K562 (cell line): ENCODE measurements around the gene PLPP1. TPM values are rescaled to one million over a fixed set of nuclear protein-coding genes. Genes with fewer than 3 reads are reported as not detected.

Experiments used
- ATAC-seq: fragments of 200-7000 bp; cut with Tn5 transposase; 3 replicates; pipeline ENCODE4 v1.9.1; 2020; ENCODE audit warnings: moderate library complexity
- BruUV-seq: library from RNA; stranded (reverse); fragments of 400-500 nt; replicated peaks from 2 replicates; lab custom pipeline; 2021; lab: Mats Ljungman, UMichigan
- CTCF ChIA-PET: fragments of 300-600 bp; formaldehyde crosslinking; extraction: SDS; loops from one replicate; lab custom pipeline; 2021; ENCODE audit warnings: low intra/inter-chr PET ratio; lab: Yijun Ruan, JAX
- POLR2A ChIA-PET: fragments of 300-600, 350-650 bp; sonication (Branson Sonifier 250); formaldehyde crosslinking; extraction: SDS; loops from one replicate; lab custom pipeline; 2021; ENCODE audit warnings: antibody characterized with exemption, inconsistent platforms; lab: Yijun Ruan, JAX
- DNase-seq, 4 experiments: peaks; one replicate each; pipeline versions ENCODE4 v3.0.0 to v3.0.0-alpha.2; 2011 to 2018; ENCODE audit warnings: low spot score in 3 of 4, mixed read lengths in 3 of 4; ENCODE audit errors: extremely low read depth in 1 of 4
- FAIRE-seq: peaks from 2 replicates; lab custom pipeline; 2011; peaks lifted over from hg19 to GRCh38; lab: Jason Lieb, UNC
- H2AFZ ChIP-seq: 2 replicates; pipeline ENCODE4 v1.6.0; 2011; ENCODE audit warnings: low read depth, low read length, control low read depth, inconsistent platforms
- H3K27ac ChIP-seq: fragments of 200-600 bp; 3 replicates; pipeline ENCODE4 v1.8.0; 2011; ENCODE audit warnings: low read depth, mild to moderate bottlenecking, control low read depth, inconsistent platforms, low read length, moderate library complexity, mixed read lengths; ENCODE audit errors: extremely low read depth
- H3K27me3 ChIP-seq, 2 experiments: fragments of 300-600 bp in 1 of 2; 2 replicates in 1 of 2; 3 replicates in 1 of 2; pipeline versions ENCODE4 v1.6.0 to v1.8.0; 2011; ENCODE audit warnings: inconsistent platforms in 2 of 2, low read length in 2 of 2, mild to moderate bottlenecking in 1 of 2, mixed read lengths in 1 of 2, moderate library complexity in 1 of 2; ENCODE audit not compliant: control insufficient read depth in 2 of 2, insufficient read depth in 2 of 2
- H3K36me3 ChIP-seq: fragments of 300-600 bp; 3 replicates; pipeline ENCODE4 v1.8.0; 2011; ENCODE audit warnings: mild to moderate bottlenecking, low read length, inconsistent platforms; ENCODE audit not compliant: control insufficient read depth, insufficient read depth
- H3K4me1 ChIP-seq, 2 experiments: fragments of 200-600 bp in 1 of 2; replicated peaks in 1 of 2; 2 replicates in 1 of 2; 3 replicates in 1 of 2; pipeline versions ENCODE4 v1.5.1 to v1.8.0; 2011; ENCODE audit warnings: inconsistent platforms in 2 of 2, low read length in 2 of 2, mild to moderate bottlenecking in 1 of 2, mixed read lengths in 1 of 2, moderate library complexity in 1 of 2; ENCODE audit not compliant: control insufficient read depth in 2 of 2, insufficient read depth in 2 of 2
- H3K4me2 ChIP-seq: 2 replicates; pipeline ENCODE4 v1.6.1; 2011; ENCODE audit warnings: low read length, control low read depth, inconsistent platforms, mixed read lengths; ENCODE audit not compliant: insufficient read depth
- H3K4me3 ChIP-seq: fragments of 200-600 bp; sonication (generic), shearing (Covaris generic); 2 replicates; pipeline ENCODE4 v1.5.1; 2016; ENCODE audit warnings: control low read depth, inconsistent platforms
- H3K79me2 ChIP-seq: fragments of 200-600 bp; 3 replicates; pipeline ENCODE4 v1.8.0; 2011; ENCODE audit warnings: low read length, inconsistent platforms; ENCODE audit not compliant: control insufficient read depth, insufficient read depth
- H3K9ac ChIP-seq, 2 experiments: 2 replicates each; pipeline versions ENCODE4 v1.6.0 to v1.6.1; 2011; ENCODE audit warnings: low read depth in 2 of 2, low read length in 2 of 2, control low read depth in 1 of 2, inconsistent platforms in 1 of 2, mild to moderate bottlenecking in 1 of 2, mixed read lengths in 1 of 2; ENCODE audit not compliant: insufficient read depth in 1 of 2
- H3K9me1 ChIP-seq: one replicate; pipeline ENCODE4 v1.6.0; 2011; ENCODE audit warnings: inconsistent platforms, mild to moderate bottlenecking, low read length, moderate library complexity; ENCODE audit not compliant: control insufficient read depth, insufficient read depth
- H3K9me3 ChIP-seq: replicated peaks from 2 replicates; pipeline ENCODE4 v1.5.1; 2011; ENCODE audit warnings: low read depth, low read length, inconsistent platforms; ENCODE audit not compliant: control insufficient read depth, insufficient read depth
- H4K20me1 ChIP-seq: replicated peaks from 2 replicates; pipeline ENCODE4 v1.6.1; 2011; ENCODE audit warnings: low read length, inconsistent platforms, mixed read lengths; ENCODE audit not compliant: control insufficient read depth, insufficient read depth
- BCOR ChIP-seq: fragments of 450-650 bp; IDR thresholded peaks from 2 replicates; pipeline ENCODE4 v1.6.1; 2016
- CBX3 ChIP-seq, 2 experiments: IDR thresholded peaks; 1 replicate in 1 of 2; 2 replicates in 1 of 2; pipeline ENCODE4 v1.6.1; 2012; ENCODE audit warnings: inconsistent platforms in 2 of 2, low read length in 2 of 2, borderline replicate concordance in 1 of 2, control low read depth in 1 of 2
- HOMEZ ChIP-seq: fragments of 250-450 bp; sonication (Bioruptor Pico); IDR thresholded peaks from 2 replicates; pipeline ENCODE4 v1.4.0; 2020; ENCODE audit warnings: mild to moderate bottlenecking, moderate library complexity
- ILK ChIP-seq: fragments of 450-650 bp; IDR thresholded peaks from 2 replicates; pipeline ENCODE4 v1.6.1; 2016; ENCODE audit warnings: missing genetic modification characterization, low read depth, mild to moderate bottlenecking, missing compliant biosample characterization, moderate library complexity, borderline replicate concordance
- MBD2 ChIP-seq: sonication (generic); IDR thresholded peaks from 2 replicates; pipeline ENCODE4 v1.6.1; 2016; ENCODE audit warnings: low read depth, borderline replicate concordance
- POLR2AphosphoS5 ChIP-seq: IDR thresholded peaks from 2 replicates; pipeline ENCODE4 v1.6.1; 2011; ENCODE audit warnings: mild to moderate bottlenecking, low read depth, low read length, moderate library complexity; ENCODE audit not compliant: control insufficient read depth, insufficient read depth
- SIRT6 ChIP-seq: IDR thresholded peaks from one replicate; pipeline ENCODE4 v1.6.1; 2012; ENCODE audit warnings: low read depth, mild to moderate bottlenecking, control low read depth, inconsistent platforms, low read length, moderate library complexity
- ZFPM2 ChIP-seq: fragments of 250-450 bp; sonication (Bioruptor Pico); IDR thresholded peaks from 2 replicates; pipeline ENCODE4 v1.5.1; 2022; ENCODE audit warnings: mild to moderate bottlenecking
- ZNF23 ChIP-seq: fragments of 250-450 bp; sonication (Bioruptor Pico); IDR thresholded peaks from 2 replicates; pipeline ENCODE4 v1.4.0; 2020; ENCODE audit warnings: mild to moderate bottlenecking
- ZNF696 ChIP-seq: fragments of 250-450 bp; sonication (Bioruptor Pico); conservative IDR thresholded peaks from 2 replicates; pipeline ENCODE4 v1.4.0; 2020; ENCODE audit warnings: mild to moderate bottlenecking, moderate library complexity
- ZNF76 ChIP-seq: fragments of 250-450 bp; sonication (Bioruptor Pico); IDR thresholded peaks from 2 replicates; pipeline ENCODE4 v1.4.0; 2020; ENCODE audit warnings: mild to moderate bottlenecking, moderate library complexity, borderline replicate concordance
- ZNF785 ChIP-seq: fragments of 250-450 bp; sonication (Bioruptor Pico); IDR thresholded peaks from 2 replicates; pipeline ENCODE4 v1.4.0; 2020; ENCODE audit warnings: mild to moderate bottlenecking
- WGBS: fragments of 100-300 bp; shearing (Covaris generic); methylation state at CpG from one replicate; pipeline ENCODE4 v1.1.6; 2016; ENCODE audit warnings: low coverage, mixed read lengths; ENCODE audit not compliant: insufficient coverage; ENCODE audit errors: missing lambda C conversion rate; 5-methylcytosine and 5-hydroxymethylcytosine counted together
- in situ Hi-C: fragments of 300-500 bp; cut with MboI; formaldehyde crosslinking; loops from 4 replicates; pipeline ENCODE4 v1.15.0; 2018; ENCODE audit warnings: inconsistent platforms, mixed read lengths
- intact Hi-C: fragments of 100-400 bp; cut with micrococcal nuclease; formaldehyde crosslinking; loops from 2 replicates; pipeline ENCODE4 v1.14.2; 2022
- polyA plus RNA-seq, 8 experiments: library from polyadenylated mRNA; depleted of rRNA in 4 of 8; stranded (reverse) in 5 of 8; unstranded in 3 of 8; fragments of >200 nt; fragmentation: Nextera tagmentation in 2 of 8; fragmentation: Illumina TruSeq in 1 of 8; extraction: Ambion mirVana in 2 of 8; extraction: Trizol in 1 of 8; gene quantifications; 2 replicates each; pipeline versions ENCODE4 v1.2.1 to v1.2.3, GENCODE V29; 2011 to 2014; ENCODE audit warnings: inconsistent platforms in 1 of 8, missing spikeins in 1 of 8
- total RNA-seq, 7 experiments: library from RNA; depleted of rRNA in 6 of 7; stranded (reverse); fragments of >200 nt in 6 of 7; fragmentation: Illumina TruSeq in 2 of 7; extraction: Trizol in 2 of 7; gene quantifications; 2 replicates each; pipeline versions ENCODE4 v1.2.1 to v1.2.3, GENCODE V29; 2011 to 2021; ENCODE audit warnings: low replicate concordance in 1 of 7

Gene PLPP1
- total and polyA plus RNA-seq, 9 of the 15 experiments (the other 6 are each of a cell fraction or from before 2014, with no cell fraction given): 0.04 to 0.24 (median 0.04) TPM; not detected in 6

GRCh38 chr5:55392669-55393068, 142.1 kb downstream of the PLPP1 start:
- Histone ChIP-seq H3K27ac (no peak overlapping the region), H3K79me2 (peaks cover 6% of the 10 kb centered on the region; the same call in 2 of the 3 replicates), H3K9me1 (no peaks in the 10 kb centered on the region), H4K20me1 (no peaks in the 10 kb centered on the region), H3K4me1 (peaks cover 5 to 19% of the 10 kb centered on the region in 2 experiments; a peak in 4 of 5 replicates), H3K9ac (no peak overlapping the region), H3K9me3 (no peaks in the 10 kb centered on the region), H2AFZ (no peak overlapping the region), H3K4me2 (no peak overlapping the region), H3K27me3 (no peaks in the 10 kb centered on the region), H3K4me3 (no peak overlapping the region), H3K36me3 (peaks cover 84% of the 10 kb centered on the region)
- ChIA-PET POLR2A (interaction anchor here (1.0 kb wide), 1 partner anchor 13 kb away, joined by 3 read pairs; no protein-coding TSS in a partner anchor), CTCF (no interaction called here)
- ATAC-seq (no peak), DNase-seq (no peak), FAIRE-seq (no peak)
- in situ Hi-C loops: no loop called here
- intact Hi-C loops: no loop called here
- no TSS peak for BruUV-seq
- WGBS: 93% methylated on average over 1 of the region's 1 CpG
- TF ChIP-seq CBX3 (IDR thresholded peaks at IDR 0.05; ENCODE audit: borderline replicate concordance in 1 of 2, low read length in 2 of 2) (peak in 1 of 2 experiments; percentile 43; a peak in 1 of 3 replicates), ZNF785 (no peak), MBD2 (no peak), ZFPM2 (no peak), ZNF23 (CRISPR knock-in tag) (no peak), ZNF76 (CRISPR knock-in tag) (no peak)

- Histone ChIP-seq H3K9ac (no peak overlapping the region), H2AFZ (no peak overlapping the region), H3K9me3 (no peaks in the 10 kb centered on the region), H3K79me2 (peaks cover 6% of the 10 kb centered on the region; the same call in 2 of the 3 replicates), H3K4me2 (no peak overlapping the region), H4K20me1 (no peaks in the 10 kb centered on the region), H3K27ac (no peak overlapping the region), H3K4me3 (no peak overlapping the region), H3K4me1 (peaks cover 5 to 19% of the 10 kb centered on the region in 2 experiments; a peak in 4 of 5 replicates), H3K27me3 (no peaks in the 10 kb centered on the region), H3K36me3 (peaks cover 84% of the 10 kb centered on the region), H3K9me1 (no peaks in the 10 kb centered on the region)
- ATAC-seq (no peak), FAIRE-seq (no peak), DNase-seq (no peak)
- BruUV-seq: no TSS peak
- 100% methylated on average over 2 of the region's 2 CpGs for WGBS
- TF ChIP-seq ILK: no peak
- no peak for TF ChIP-seq BCOR
- TF ChIP-seq POLR2AphosphoS5: no peak
- TF ChIP-seq HOMEZ (CRISPR knock-in tag): no peak
- no peak for TF ChIP-seq ZNF696 (CRISPR knock-in tag)
- TF ChIP-seq SIRT6: no peak
- TF ChIP-seq ZNF76 (CRISPR knock-in tag): no peak
- ChIA-PET POLR2A (no interaction called here), CTCF (no interaction called here)
- intact Hi-C loops: no loop called here
- in situ Hi-C loops: no loop called here
Measured at GRCh38 chr5:55391707-55392106, 143.1 kb downstream of the PLPP1 start.
